ENCODE data around the gene TGFB3. TPM values are rescaled to one million over a fixed set of nuclear protein-coding genes. Genes with fewer than 3 reads are reported as not detected.

Gene TGFB3
- total RNA-seq, 4 donors from 2014 or later: 12.0 to 47.1 (median 23.2) TPM

- no peaks in the 10 kb centered on the region for H3K36me3 ChIP-seq
- intact Hi-C loops (cut with DNase I): no loop called here
- TF ChIP-seq CTCF (IDR thresholded peaks at IDR 0.05): no peak
- no peak for TF ChIP-seq POLR2AphosphoS5 (IDR thresholded peaks at IDR 0.05)
- no peak for TF ChIP-seq EP300 (IDR thresholded peaks at IDR 0.05)
- TF ChIP-seq POLR2A (IDR thresholded peaks at IDR 0.05; ENCODE audit: low read depth): no peak
- no peak overlapping the region for H3K27ac ChIP-seq (replicated peaks in 1 of 4)
- H3K4me1 ChIP-seq: no peaks in the 10 kb centered on the region
- H3K27me3 ChIP-seq: no peaks in the 10 kb centered on the region
- H3K9me3 ChIP-seq: no peaks in the 10 kb centered on the region
- WGBS: 76% methylated on average over 4 of the region's 4 CpGs
- H3K4me3 ChIP-seq: no peak overlapping the region
- no peak for DNase-seq (ENCODE audit: extremely low spot score)
These were observed 40.8 kb downstream of the TGFB3 start for GRCh38 chr14:75941030-75941429.

- no peak overlapping the region for H3K4me3 ChIP-seq
- TF ChIP-seq EP300 (IDR thresholded peaks at IDR 0.05) (no peak), POLR2A (IDR thresholded peaks at IDR 0.05; ENCODE audit: low read depth) (no peak), CTCF (IDR thresholded peaks at IDR 0.05) (no peak), POLR2AphosphoS5 (IDR thresholded peaks at IDR 0.05) (no peak)
- H3K9me3 ChIP-seq: no peaks in the 10 kb centered on the region
- H3K4me1 ChIP-seq: no peaks in the 10 kb centered on the region
- DNase-seq (ENCODE audit: extremely low spot score): no peak
- no peaks in the 10 kb centered on the region for H3K36me3 ChIP-seq
- H3K27me3 ChIP-seq: no peaks in the 10 kb centered on the region
- H3K27ac ChIP-seq (replicated peaks in 1 of 4): no peak overlapping the region
- intact Hi-C loops (cut with DNase I): no loop called here
- 70% methylated on average over 1 of the region's 1 CpG for WGBS
These were observed 42.6 kb downstream of the TGFB3 start for GRCh38 chr14:75939200-75939599.

DNA sequence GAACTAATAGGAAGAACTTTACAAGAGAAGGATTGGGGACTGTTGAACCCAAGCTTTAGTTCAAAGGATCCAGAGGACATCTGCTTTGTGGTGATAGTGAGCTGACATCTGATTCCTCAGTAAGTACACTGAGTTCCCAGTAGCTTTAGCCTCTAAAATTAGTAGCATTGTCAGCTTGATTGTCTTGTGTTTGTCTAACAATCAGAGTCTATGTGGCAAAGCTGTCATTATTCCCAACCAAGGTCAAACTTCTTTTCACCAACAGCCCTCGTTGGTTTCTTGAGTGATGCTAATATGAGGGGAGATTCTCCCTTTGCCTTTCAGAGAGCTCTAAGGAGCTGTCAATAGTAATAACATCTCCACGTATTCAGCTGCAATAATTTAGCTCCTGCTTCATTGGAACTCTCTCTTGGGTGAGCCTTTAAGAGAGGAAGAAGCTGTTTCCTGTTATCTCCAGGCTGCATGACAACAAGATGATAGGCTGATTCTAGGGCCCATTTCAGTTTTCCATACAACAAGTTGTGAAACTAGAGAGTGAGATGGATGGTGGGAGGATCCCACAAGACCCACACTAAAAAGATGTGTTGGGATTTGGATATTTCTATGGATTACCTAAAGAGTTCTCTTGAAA, 46.7 kb downstream of the TGFB3 start:
- intact Hi-C loops (cut with DNase I): no loop called here
- H3K36me3 ChIP-seq: no peaks in the 10 kb centered on the region
- WGBS: 58% methylated on average over 2 of the region's 2 CpGs
- DNase-seq (ENCODE audit: extremely low spot score): no peak
- no peak for TF ChIP-seq EP300 (IDR thresholded peaks at IDR 0.05)
- no peaks in the 10 kb centered on the region for H3K4me1 ChIP-seq
- H3K9me3 ChIP-seq: no peaks in the 10 kb centered on the region
- no peak overlapping the region for H3K27ac ChIP-seq (replicated peaks in 1 of 4)
- no peaks in the 10 kb centered on the region for H3K27me3 ChIP-seq
- no peak overlapping the region for H3K4me3 ChIP-seq

GRCh38 chr14:75933712-75934296, 48.0 kb downstream of the TGFB3 start:
- intact Hi-C loops (cut with DNase I): no loop called here
- no peak overlapping the region for H3K27ac ChIP-seq (replicated peaks in 1 of 4)
- 100% methylated on average over 2 of the region's 2 CpGs for WGBS

More at GRCh38 chr14:75933712-75934296, 48.0 kb downstream of the TGFB3 start:
- Histone ChIP-seq H3K36me3 (no peaks in the 10 kb centered on the region), H3K4me1 (peaks cover 0 to 4% (median 1%) of the 10 kb centered on the region in 4 donors), H3K9me3 (no peaks in the 10 kb centered on the region), H3K4me3 (no peak overlapping the region), H3K27me3 (no peaks in the 10 kb centered on the region)
- TF ChIP-seq POLR2A (IDR thresholded peaks at IDR 0.05; ENCODE audit: low read depth): no peak
- TF ChIP-seq CTCF (IDR thresholded peaks at IDR 0.05): no peak
- no peak for DNase-seq (ENCODE audit: extremely low spot score)
